ENCODE data around the gene TSHZ1. TPM values are rescaled to one million over a fixed set of nuclear protein-coding genes. Genes with fewer than 3 reads are reported as not detected.

Gene TSHZ1
- total RNA-seq, 1 experiment from 2014 or later: 5.6 TPM

DNA sequence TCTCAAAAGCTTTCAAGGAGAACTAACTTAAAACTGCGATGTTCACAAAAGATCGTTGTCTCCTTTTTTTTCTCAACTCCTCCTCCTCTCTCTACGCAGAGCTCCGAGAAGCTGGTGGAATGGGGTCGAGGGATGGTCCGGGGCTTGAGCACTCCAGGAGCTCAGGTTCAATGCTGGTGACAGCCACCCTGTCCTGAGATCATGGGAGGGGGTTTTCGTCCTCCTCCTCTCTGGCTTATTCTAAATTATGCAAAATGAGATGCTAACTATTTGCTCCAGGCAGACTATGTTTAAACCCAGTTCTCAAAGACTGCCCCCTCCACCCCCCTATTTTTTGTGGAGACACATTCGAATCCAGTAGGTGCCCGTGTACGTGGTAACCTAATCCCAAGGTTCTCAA lies 11.8 kb downstream of the TSHZ1 start:
- Histone ChIP-seq H3K36me3 (ENCODE audit: low read depth, low read length) (no peaks in the 10 kb centered on the region), H4K20me1 (ENCODE audit: low read length) (no peaks in the 10 kb centered on the region), H3K4me3 (ENCODE audit: low read length) (no peak overlapping the region), H3K79me2 (ENCODE audit: low read length) (0 out of 2 replicates have a peak, but pooled peaks cover 18% of the 10 kb centered on the region), H3K9me2 (replicated peaks; ENCODE audit: low read length) (no peaks in the 10 kb centered on the region), H3K9ac (ENCODE audit: low read length) (no peak overlapping the region), H3K4me2 (ENCODE audit: low read length) (no peak overlapping the region), H3K4me1 (ENCODE audit: insufficient read depth, low read length) (no peaks in the 10 kb centered on the region), H3K27me3 (ENCODE audit: low read length) (no peaks in the 10 kb centered on the region), H2AFZ (ENCODE audit: low read length) (no peak overlapping the region), H3F3A (ENCODE audit: low read length, unreplicated experiment) (no peaks in the 10 kb centered on the region), H3K9me3 (ENCODE audit: low read length) (no peaks in the 10 kb centered on the region), H3K27ac (ENCODE audit: low read length) (no peak overlapping the region)
- BruUV-seq (replicated peaks): no TSS peak
- ChIA-PET POLR2A (ENCODE audit: unreplicated experiment) (no interaction called here), CTCF (no interaction called here)
- TF ChIP-seq EZH2phosphoT487 (IDR thresholded peaks at IDR 0.05; ENCODE audit: borderline replicate concordance, low read length) (no peak), EZH2 (IDR thresholded peaks at IDR 0.05; ENCODE audit: low read length, unreplicated experiment) (no peak)
- TF ChIP-seq, protein P1, sequence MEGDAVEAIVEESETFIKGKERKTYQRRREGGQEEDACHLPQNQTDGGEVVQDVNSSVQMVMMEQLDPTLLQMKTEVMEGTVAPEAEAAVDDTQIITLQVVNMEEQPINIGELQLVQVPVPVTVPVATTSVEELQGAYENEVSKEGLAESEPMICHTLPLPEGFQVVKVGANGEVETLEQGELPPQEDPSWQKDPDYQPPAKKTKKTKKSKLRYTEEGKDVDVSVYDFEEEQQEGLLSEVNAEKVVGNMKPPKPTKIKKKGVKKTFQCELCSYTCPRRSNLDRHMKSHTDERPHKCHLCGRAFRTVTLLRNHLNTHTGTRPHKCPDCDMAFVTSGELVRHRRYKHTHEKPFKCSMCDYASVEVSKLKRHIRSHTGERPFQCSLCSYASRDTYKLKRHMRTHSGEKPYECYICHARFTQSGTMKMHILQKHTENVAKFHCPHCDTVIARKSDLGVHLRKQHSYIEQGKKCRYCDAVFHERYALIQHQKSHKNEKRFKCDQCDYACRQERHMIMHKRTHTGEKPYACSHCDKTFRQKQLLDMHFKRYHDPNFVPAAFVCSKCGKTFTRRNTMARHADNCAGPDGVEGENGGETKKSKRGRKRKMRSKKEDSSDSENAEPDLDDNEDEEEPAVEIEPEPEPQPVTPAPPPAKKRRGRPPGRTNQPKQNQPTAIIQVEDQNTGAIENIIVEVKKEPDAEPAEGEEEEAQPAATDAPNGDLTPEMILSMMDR (conservative IDR thresholded peaks at IDR 0.05; ENCODE audit: low read depth, low read length): no peak
- intact Hi-C loops (cut with micrococcal nuclease): no loop called here
- ATAC-seq: no peak
- DNase-seq: no peak

DNA sequence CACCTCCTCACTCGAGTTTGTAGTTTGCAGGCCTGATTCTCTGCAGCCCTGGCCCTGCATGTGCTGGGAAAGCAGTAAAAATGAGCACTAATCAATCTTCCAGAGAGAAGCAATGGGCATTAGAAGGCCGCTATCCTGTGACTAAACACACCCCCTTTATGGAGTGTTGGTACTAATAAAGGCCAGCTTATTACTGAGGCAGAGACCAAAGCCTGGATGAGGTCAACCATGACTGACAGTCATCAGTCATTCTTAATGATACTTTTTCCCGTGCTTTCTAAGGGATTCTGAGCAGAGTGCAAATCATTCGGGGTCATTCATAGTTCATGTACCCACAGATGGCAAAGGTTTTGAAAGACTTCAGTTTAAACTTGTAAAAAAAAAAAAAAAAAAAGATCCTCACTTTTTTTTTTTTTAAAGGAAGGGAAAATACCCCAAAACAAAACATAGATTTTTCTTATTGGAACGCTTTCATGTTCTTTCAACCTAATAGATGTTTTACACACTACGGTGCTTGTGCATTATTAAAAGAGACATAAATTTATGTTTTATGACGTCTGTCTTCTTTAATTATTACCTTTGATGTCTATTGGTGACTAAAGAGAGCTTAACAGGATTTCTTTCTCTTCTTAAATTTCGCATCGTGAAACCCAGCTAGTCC lies 13.2 kb downstream of the TSHZ1 start:
- Histone ChIP-seq H3K9ac (ENCODE audit: low read length) (no peak overlapping the region), H3K9me3 (ENCODE audit: low read length) (no peaks in the 10 kb centered on the region), H3K27ac (ENCODE audit: low read length) (no peak overlapping the region), H3K36me3 (ENCODE audit: low read depth, low read length) (no peaks in the 10 kb centered on the region), H3K4me1 (ENCODE audit: insufficient read depth, low read length) (no peaks in the 10 kb centered on the region), H3F3A (ENCODE audit: low read length, unreplicated experiment) (no peaks in the 10 kb centered on the region), H3K27me3 (ENCODE audit: low read length) (no peaks in the 10 kb centered on the region), H2AFZ (ENCODE audit: low read length) (no peak overlapping the region), H4K20me1 (ENCODE audit: low read length) (no peaks in the 10 kb centered on the region), H3K4me3 (ENCODE audit: low read length) (no peak overlapping the region), H3K4me2 (ENCODE audit: low read length) (no peak overlapping the region), H3K79me2 (ENCODE audit: low read length) (0 out of 2 replicates have a peak, but pooled peaks cover 9% of the 10 kb centered on the region), H3K9me2 (replicated peaks; ENCODE audit: low read length) (no peaks in the 10 kb centered on the region)
- BruUV-seq (replicated peaks): no TSS peak
- POLR2A ChIA-PET (ENCODE audit: unreplicated experiment): no interaction called here
- DNase-seq (no peak), ATAC-seq (no peak)
- CTCF ChIA-PET: no interaction called here
- intact Hi-C loops (cut with micrococcal nuclease): no loop called here
- TF ChIP-seq EZH2 (IDR thresholded peaks at IDR 0.05; ENCODE audit: low read length, unreplicated experiment): no peak
- TF ChIP-seq, protein P1 (conservative IDR thresholded peaks at IDR 0.05; ENCODE audit: low read depth, low read length): no peak
- TF ChIP-seq EZH2phosphoT487 (IDR thresholded peaks at IDR 0.05; ENCODE audit: borderline replicate concordance, low read length): no peak

DNA sequence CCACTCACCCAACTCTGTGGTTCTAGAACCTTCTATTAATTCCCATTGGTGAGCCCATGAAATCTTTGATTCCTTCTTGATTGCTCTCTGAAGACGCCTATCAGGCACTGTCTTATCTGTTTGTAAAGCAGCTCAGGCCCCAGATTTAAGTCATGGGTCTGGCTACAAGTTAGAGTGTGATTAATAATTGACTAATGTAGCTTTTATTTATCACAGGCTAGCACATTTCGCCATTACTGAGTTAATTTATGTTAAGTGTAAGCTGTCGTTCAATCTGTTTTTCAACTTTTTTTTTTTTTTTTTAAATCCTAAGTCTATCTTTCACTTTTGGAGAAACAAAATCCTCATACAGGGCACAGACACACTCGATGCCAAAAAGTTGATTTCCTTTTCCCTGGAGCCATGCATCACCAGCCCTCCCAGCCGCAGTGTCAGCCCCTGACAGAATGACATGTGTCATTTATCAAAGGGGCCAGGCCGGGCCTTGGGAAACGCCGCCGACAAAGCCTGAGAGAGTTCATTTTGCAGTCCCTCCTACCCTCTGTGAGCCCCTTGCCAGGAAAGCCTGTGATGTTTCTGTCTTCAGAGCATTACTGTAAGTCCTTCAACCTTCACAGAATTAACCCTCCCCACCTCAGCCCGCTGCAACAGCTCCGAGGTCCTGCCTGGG lies 15.8 kb downstream of the TSHZ1 start:
- Histone ChIP-seq H3K79me2 (ENCODE audit: low read length) (no peaks in the 10 kb centered on the region), H3K36me3 (ENCODE audit: low read depth, low read length) (no peaks in the 10 kb centered on the region), H3K27ac (ENCODE audit: low read length) (no peak overlapping the region), H2AFZ (ENCODE audit: low read length) (no peak overlapping the region), H3K27me3 (ENCODE audit: low read length) (no peaks in the 10 kb centered on the region), H3K9me3 (ENCODE audit: low read length) (no peaks in the 10 kb centered on the region), H3K4me3 (ENCODE audit: low read length) (no peak overlapping the region), H3K4me2 (ENCODE audit: low read length) (no peak overlapping the region), H3K9ac (ENCODE audit: low read length) (no peak overlapping the region), H3K4me1 (ENCODE audit: insufficient read depth, low read length) (no peaks in the 10 kb centered on the region), H3F3A (ENCODE audit: low read length, unreplicated experiment) (no peaks in the 10 kb centered on the region), H3K9me2 (replicated peaks; ENCODE audit: low read length) (no peaks in the 10 kb centered on the region), H4K20me1 (ENCODE audit: low read length) (no peaks in the 10 kb centered on the region)
- no peak for TF ChIP-seq EZH2 (IDR thresholded peaks at IDR 0.05; ENCODE audit: low read length, unreplicated experiment)
- ATAC-seq (no peak), DNase-seq (no peak)
- CTCF ChIA-PET: no interaction called here
- POLR2A ChIA-PET (ENCODE audit: unreplicated experiment): no interaction called here
- intact Hi-C loops (cut with micrococcal nuclease): no loop called here
- no TSS peak for BruUV-seq (replicated peaks)

Data from PC-3 (cell line).